Astrocyte (in vitro differentiated cells and primary cell): ENCODE data around the gene KBTBD6. TPM values are rescaled to one million over a fixed set of nuclear protein-coding genes. Genes with fewer than 3 reads are reported as not detected.

Experiments used
- DNase-seq: peaks from one replicate; pipeline ENCODE4 v3.0.0-alpha.2; 2010; ENCODE audit warnings: low read depth
- FAIRE-seq: peaks from 2 replicates; lab custom pipeline; 2011; peaks lifted over from hg19 to GRCh38; lab: Jason Lieb, UNC
- H2AFZ ChIP-seq: 2 replicates; pipeline ENCODE4 v1.6.0; 2012; ENCODE audit warnings: low read depth, low read length, inconsistent platforms
- H3K27ac ChIP-seq: 2 replicates; pipeline ENCODE4 v1.5.1; 2011; ENCODE audit warnings: low read depth, low read length, inconsistent platforms
- H3K27me3 ChIP-seq: 2 replicates; pipeline ENCODE4 v1.6.0; 2011; ENCODE audit warnings: low read length, inconsistent platforms; ENCODE audit not compliant: insufficient read depth
- H3K36me3 ChIP-seq: 2 replicates; pipeline ENCODE4 v1.5.1; 2011; ENCODE audit warnings: low read length, inconsistent platforms; ENCODE audit not compliant: insufficient read depth
- H3K4me1 ChIP-seq: 2 replicates; pipeline ENCODE4 v1.5.1; 2011; ENCODE audit warnings: low read length, inconsistent platforms; ENCODE audit not compliant: insufficient read depth
- H3K4me2 ChIP-seq: 2 replicates; pipeline ENCODE4 v1.6.0; 2012; ENCODE audit warnings: low read length, inconsistent platforms
- H3K4me3 ChIP-seq: 2 replicates; pipeline ENCODE4 v1.5.1; 2011; ENCODE audit warnings: low read depth, mild to moderate bottlenecking, low read length, inconsistent platforms; ENCODE audit not compliant: insufficient read depth
- H3K79me2 ChIP-seq: 2 replicates; pipeline ENCODE4 v1.6.0; 2012; ENCODE audit warnings: mild to moderate bottlenecking, low read length, inconsistent platforms; ENCODE audit not compliant: insufficient read depth
- H3K9ac ChIP-seq: 2 replicates; pipeline ENCODE4 v1.6.0; 2012; ENCODE audit warnings: mild to moderate bottlenecking, low read length, inconsistent platforms
- H3K9me3 ChIP-seq: 2 replicates; pipeline ENCODE4 v1.5.1; 2012; ENCODE audit warnings: low read depth, mild to moderate bottlenecking, low read length, inconsistent platforms; ENCODE audit not compliant: insufficient read depth
- H4K20me1 ChIP-seq: 2 replicates; pipeline ENCODE4 v1.6.0; 2012; ENCODE audit warnings: low read length, inconsistent platforms; ENCODE audit not compliant: insufficient read depth
- H3K27ac Mint-ChIP-seq: one replicate; pipeline ENCODE4 v1.8.0; 2021; ENCODE audit warnings: mild to moderate bottlenecking, mixed read lengths; ENCODE audit not compliant: unreplicated experiment
- H3K27me3 Mint-ChIP-seq: one replicate; pipeline ENCODE4 v1.8.0; 2021; ENCODE audit warnings: low read depth, mixed read lengths; ENCODE audit not compliant: unreplicated experiment
- H3K36me3 Mint-ChIP-seq: one replicate; pipeline ENCODE4 v1.8.0; 2021; ENCODE audit warnings: low read depth, mixed read lengths; ENCODE audit not compliant: unreplicated experiment
- H3K4me1 Mint-ChIP-seq: one replicate; pipeline ENCODE4 v1.8.0; 2021; ENCODE audit warnings: low read depth, mixed read lengths; ENCODE audit not compliant: unreplicated experiment
- H3K4me3 Mint-ChIP-seq: one replicate; pipeline ENCODE4 v1.8.0; 2021; ENCODE audit warnings: mild to moderate bottlenecking, moderate library complexity, mixed read lengths; ENCODE audit not compliant: unreplicated experiment
- H3K9me3 Mint-ChIP-seq: one replicate; pipeline ENCODE4 v1.8.0; 2021; ENCODE audit warnings: mild to moderate bottlenecking, mixed read lengths; ENCODE audit not compliant: unreplicated experiment
- CTCF ChIP-seq: IDR thresholded peaks from 2 replicates; pipeline ENCODE4 v1.5.1; 2011; ENCODE audit warnings: low read depth, mild to moderate bottlenecking, inconsistent platforms, low read length, moderate library complexity; ENCODE audit not compliant: insufficient read depth
- EZH2 ChIP-seq: IDR thresholded peaks from 2 replicates; pipeline ENCODE4 v1.6.1; 2012; ENCODE audit warnings: mild to moderate bottlenecking, low read length, inconsistent platforms; ENCODE audit not compliant: insufficient read depth
- total RNA-seq: library from RNA; stranded (reverse); gene quantifications from 2 replicates; pipeline ENCODE4 v1.2.1, GENCODE V29; 2021

KBTBD6 gene
- total RNA-seq, 1 donor from 2014 or later: 9.6 TPM

GRCh38 chr13:41159174-41159573, 26.6 kb upstream of the KBTBD6 start:
- Mint-ChIP-seq H3K4me1 (no peaks in the 10 kb centered on the region), H3K9me3 (no peaks in the 10 kb centered on the region), H3K27ac (no peak overlapping the region), H3K36me3 (no peaks in the 10 kb centered on the region), H3K4me3 (no peak overlapping the region), H3K27me3 (no peaks in the 10 kb centered on the region)
- no peaks in the 10 kb centered on the region for H3K27me3 ChIP-seq
- no peak overlapping the region for H3K4me2 ChIP-seq
- no peak for DNase-seq
- H3K27ac ChIP-seq: no peak overlapping the region
- H2AFZ ChIP-seq: no peak overlapping the region
- FAIRE-seq: no peak
- H3K9ac ChIP-seq: no peak overlapping the region
- TF ChIP-seq EZH2: no peak
- no peak for TF ChIP-seq CTCF
- H3K79me2 ChIP-seq: no peaks in the 10 kb centered on the region
- H3K36me3 ChIP-seq: no peaks in the 10 kb centered on the region
- H3K4me3 ChIP-seq: no peak overlapping the region
- no peaks in the 10 kb centered on the region for H3K4me1 ChIP-seq
- no peaks in the 10 kb centered on the region for H4K20me1 ChIP-seq
- H3K9me3 ChIP-seq: no peaks in the 10 kb centered on the region

DNA sequence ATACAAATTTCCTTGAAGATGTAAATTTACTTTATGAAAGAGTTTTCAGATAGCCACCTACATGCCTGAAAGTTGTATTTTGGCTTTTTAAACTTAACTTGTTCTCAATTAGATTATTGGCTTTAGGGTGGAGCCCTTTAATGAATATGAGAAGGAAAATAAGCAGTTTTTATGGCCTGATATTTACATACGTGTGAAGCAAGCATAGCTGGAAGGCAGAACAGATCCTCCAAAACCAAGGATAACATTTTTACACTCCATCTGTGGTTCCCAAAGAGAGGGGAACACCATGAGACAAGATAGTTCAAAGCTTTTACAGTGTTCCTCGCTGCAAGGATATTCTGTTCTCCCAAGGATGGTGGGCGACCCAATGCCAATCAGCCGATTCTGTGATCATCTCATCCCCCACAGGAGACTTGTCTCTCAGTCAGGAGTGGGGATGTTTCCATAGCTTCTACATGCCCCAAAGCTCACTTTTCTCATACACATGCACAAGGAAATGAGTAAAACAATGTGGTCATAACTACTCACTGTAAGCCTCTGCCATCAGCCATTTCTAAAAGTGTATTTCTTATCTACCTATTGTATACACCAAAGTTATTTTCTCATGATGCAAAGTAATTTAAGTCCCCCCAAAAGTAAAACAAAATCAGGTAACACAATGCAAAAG, 24.6 kb upstream of the KBTBD6 start:
- Mint-ChIP-seq H3K4me3 (no peak overlapping the region), H3K27me3 (no peaks in the 10 kb centered on the region), H3K9me3 (peaks cover 4% of the 10 kb centered on the region), H3K4me1 (no peaks in the 10 kb centered on the region), H3K27ac (no peak overlapping the region), H3K36me3 (no peaks in the 10 kb centered on the region)
- Histone ChIP-seq H4K20me1 (no peaks in the 10 kb centered on the region), H3K4me1 (no peaks in the 10 kb centered on the region), H2AFZ (no peak overlapping the region), H3K36me3 (no peaks in the 10 kb centered on the region), H3K4me3 (no peak overlapping the region), H3K79me2 (no peaks in the 10 kb centered on the region), H3K4me2 (no peak overlapping the region), H3K9me3 (no peaks in the 10 kb centered on the region), H3K9ac (no peak overlapping the region), H3K27me3 (no peaks in the 10 kb centered on the region), H3K27ac (no peak overlapping the region)
- DNase-seq: no peak
- FAIRE-seq: no peak
- no peak for TF ChIP-seq CTCF
- no peak for TF ChIP-seq EZH2

GRCh38 chr13:41156620-41157019, 24.0 kb upstream of the KBTBD6 start:
- no peak overlapping the region for H3K4me3 ChIP-seq
- FAIRE-seq (no peak), DNase-seq (no peak)
- Mint-ChIP-seq H3K27ac (no peak overlapping the region), H3K27me3 (no peaks in the 10 kb centered on the region), H3K9me3 (peaks cover 6% of the 10 kb centered on the region), H3K4me1 (no peaks in the 10 kb centered on the region), H3K36me3 (no peaks in the 10 kb centered on the region), H3K4me3 (no peak overlapping the region)
- no peaks in the 10 kb centered on the region for H3K36me3 ChIP-seq
- TF ChIP-seq EZH2 (no peak), CTCF (no peak)
- H3K9me3 ChIP-seq: no peaks in the 10 kb centered on the region
- no peak overlapping the region for H3K4me2 ChIP-seq
- H3K27ac ChIP-seq: no peak overlapping the region
- no peaks in the 10 kb centered on the region for H3K79me2 ChIP-seq
- no peaks in the 10 kb centered on the region for H3K27me3 ChIP-seq
- no peak overlapping the region for H2AFZ ChIP-seq
- no peaks in the 10 kb centered on the region for H3K4me1 ChIP-seq
- no peak overlapping the region for H3K9ac ChIP-seq
- no peaks in the 10 kb centered on the region for H4K20me1 ChIP-seq
